ENCODE results near the gene CD55.
"Not testable (repeated sequence)": the region's sequence is repeated elsewhere in the genome, so short reads cannot be mapped to it uniquely, and the experiment has no call there.

Gene CD55

DNA sequence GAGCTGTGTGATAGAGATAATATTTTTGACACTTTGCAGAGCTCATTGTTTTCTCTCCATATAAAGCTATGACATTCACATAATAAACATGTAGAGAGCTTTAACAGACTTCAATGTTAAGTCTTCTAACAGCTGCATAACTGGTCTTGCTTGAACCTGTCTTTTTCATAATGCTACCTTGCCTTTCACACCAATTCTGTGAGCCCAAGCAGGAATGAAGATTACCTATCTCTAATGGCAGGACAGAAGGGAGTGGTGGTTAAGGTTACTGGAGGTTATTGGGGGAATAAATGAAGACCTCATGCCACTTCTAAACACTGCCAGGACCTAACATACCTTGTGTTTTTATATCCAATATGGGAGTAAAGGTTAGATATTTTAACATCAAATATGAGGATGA, 2.3 kb upstream of the CD55 start:
- TF ChIP-seq, protein P1, sequence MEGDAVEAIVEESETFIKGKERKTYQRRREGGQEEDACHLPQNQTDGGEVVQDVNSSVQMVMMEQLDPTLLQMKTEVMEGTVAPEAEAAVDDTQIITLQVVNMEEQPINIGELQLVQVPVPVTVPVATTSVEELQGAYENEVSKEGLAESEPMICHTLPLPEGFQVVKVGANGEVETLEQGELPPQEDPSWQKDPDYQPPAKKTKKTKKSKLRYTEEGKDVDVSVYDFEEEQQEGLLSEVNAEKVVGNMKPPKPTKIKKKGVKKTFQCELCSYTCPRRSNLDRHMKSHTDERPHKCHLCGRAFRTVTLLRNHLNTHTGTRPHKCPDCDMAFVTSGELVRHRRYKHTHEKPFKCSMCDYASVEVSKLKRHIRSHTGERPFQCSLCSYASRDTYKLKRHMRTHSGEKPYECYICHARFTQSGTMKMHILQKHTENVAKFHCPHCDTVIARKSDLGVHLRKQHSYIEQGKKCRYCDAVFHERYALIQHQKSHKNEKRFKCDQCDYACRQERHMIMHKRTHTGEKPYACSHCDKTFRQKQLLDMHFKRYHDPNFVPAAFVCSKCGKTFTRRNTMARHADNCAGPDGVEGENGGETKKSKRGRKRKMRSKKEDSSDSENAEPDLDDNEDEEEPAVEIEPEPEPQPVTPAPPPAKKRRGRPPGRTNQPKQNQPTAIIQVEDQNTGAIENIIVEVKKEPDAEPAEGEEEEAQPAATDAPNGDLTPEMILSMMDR (IDR thresholded peaks at IDR 0.05), result no peak
- DNase-seq (ENCODE audit: low spot score), result no peak
- H3K27ac ChIP-seq, result no peak overlapping the region
- no peak overlapping the region for H3K4me3 ChIP-seq

DNA sequence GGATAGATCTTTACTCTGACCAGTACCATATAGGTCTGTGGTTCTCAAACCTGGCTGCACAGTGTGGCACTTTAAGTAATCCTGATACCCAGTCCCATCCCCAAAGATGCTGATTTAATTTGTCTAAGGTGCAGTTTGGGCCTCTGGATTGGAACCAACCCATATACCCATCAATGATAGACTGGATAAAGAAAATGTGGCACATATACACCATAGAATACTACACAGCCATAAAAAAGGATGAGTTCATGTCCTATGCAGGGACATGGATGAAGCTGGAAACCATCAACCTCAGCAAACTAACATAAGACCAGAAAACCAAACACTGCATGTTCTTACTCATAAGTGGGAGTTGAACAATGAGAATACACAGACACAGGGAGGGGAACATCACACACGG, 1.4 kb upstream of the CD55 start:
- not testable (repeated sequence) for DNase-seq (ENCODE audit: low spot score); H3K4me3 ChIP-seq
- H3K27ac ChIP-seq, result peak overlapping the region; percentile 87 to 94

GRCh38 chr1:207321790-207322645, 540 bp downstream of the CD55 start:
- DNase-seq (ENCODE audit: low spot score), result no peak
- Histone ChIP-seq H3K27ac (peak overlapping the region; percentile 87 to 94), H3K4me3 (peak overlapping the region; percentile 93)
- TF ChIP-seq, protein P1 (IDR thresholded peaks at IDR 0.05), result no peak

DNA sequence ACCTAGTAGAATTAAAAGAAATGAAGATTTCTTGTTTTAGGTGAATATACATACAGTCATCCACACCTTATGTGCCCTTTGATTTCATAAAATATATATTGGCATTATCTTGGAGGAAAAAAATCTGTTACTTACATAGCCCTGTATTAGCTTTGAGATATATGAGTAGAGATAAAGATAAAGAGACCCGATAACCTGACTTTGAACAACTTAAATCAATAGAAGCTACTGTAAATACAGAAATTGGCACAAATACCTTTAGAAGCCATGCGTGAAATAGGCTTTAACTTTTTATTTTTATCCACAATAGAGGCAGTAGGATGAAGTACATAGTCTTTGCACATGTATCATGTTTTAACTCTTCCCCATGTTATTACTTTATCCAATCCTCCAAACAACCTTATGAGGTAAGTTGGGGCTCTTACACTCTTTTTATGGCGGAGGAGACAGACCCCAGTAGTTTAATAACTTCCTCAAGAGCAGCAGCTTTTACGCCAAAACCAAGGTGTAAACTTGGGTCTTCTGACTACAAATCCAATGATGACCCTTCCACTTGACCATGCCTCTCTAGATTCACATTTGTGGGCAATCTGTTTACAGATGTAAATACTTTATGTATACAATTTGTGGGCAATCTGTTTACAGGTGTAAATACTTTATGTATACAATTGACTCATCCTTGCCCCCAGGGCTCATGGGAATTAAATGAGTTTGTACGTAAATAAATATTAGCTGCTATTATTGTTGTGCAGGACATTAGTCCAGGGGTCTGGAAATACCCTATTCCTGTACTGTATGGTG, 2.1 kb downstream of the CD55 start:
- no peak for DNase-seq (ENCODE audit: low spot score)
- no peak overlapping the region for H3K27ac ChIP-seq
- TF ChIP-seq, protein P1 (IDR thresholded peaks at IDR 0.05), result no peak

DNA sequence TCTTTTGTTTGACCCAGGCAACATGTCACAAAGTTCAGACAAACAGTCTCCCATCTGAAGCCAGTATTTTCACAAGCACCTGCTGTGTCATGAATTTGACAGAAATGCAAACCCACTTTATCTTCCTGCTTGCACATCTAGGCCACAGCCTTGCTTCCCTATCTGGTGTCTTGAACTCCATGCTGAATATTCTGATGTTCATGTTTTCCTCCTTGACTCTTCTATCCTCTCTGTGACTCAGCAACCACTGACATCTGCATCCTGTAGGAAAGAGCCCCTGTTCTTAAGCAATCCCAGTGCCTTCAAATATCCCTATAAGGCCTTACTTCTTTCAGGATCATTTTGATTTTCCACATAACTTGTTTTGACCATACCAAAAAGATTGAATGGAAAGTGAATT, 6.5 kb downstream of the CD55 start:
- Histone ChIP-seq H3K27ac (no peak overlapping the region), H3K4me3 (no peak overlapping the region)
- TF ChIP-seq, protein P1 (IDR thresholded peaks at IDR 0.05), result no peak
- no peak for DNase-seq (ENCODE audit: low spot score)

More for the DNA sequence above, 2.1 kb downstream of the CD55 start:
- H3K4me3 ChIP-seq, result no peak overlapping the region

- TF ChIP-seq, protein P1 (IDR thresholded peaks at IDR 0.05), result no peak
- no peak overlapping the region for H3K27ac ChIP-seq
- H3K4me3 ChIP-seq, result no peak overlapping the region
- DNase-seq (ENCODE audit: low spot score), result no peak
Measured at GRCh38 chr1:207328908-207329440, 7.5 kb downstream of the CD55 start.

- TF ChIP-seq, protein P1 (IDR thresholded peaks at IDR 0.05), result no peak
- DNase-seq (ENCODE audit: low spot score), result no peak
Measured at GRCh38 chr1:207329469-207329868, 8.0 kb downstream of the CD55 start.

More at GRCh38 chr1:207329469-207329868, 8.0 kb downstream of the CD55 start:
- no peak overlapping the region for H3K27ac ChIP-seq
- H3K4me3 ChIP-seq, result no peak overlapping the region

Measured in coronary artery (tissue), 2 donors.